GM18873 (cell line): Measurements from ENCODE around the gene KRTAP10-10.
"Not testable (repeated sequence)": the region's sequence is repeated elsewhere in the genome, so short reads cannot be mapped to it uniquely, and the experiment has no call there.

Experiments
- ATAC-seq: cut with Tn5 transposase; IDR thresholded peaks from one replicate; pipeline ENCODE4 v1.9.1; 2021; ENCODE audit warnings: mild to moderate bottlenecking, moderate library complexity, moderate number of reproducible peaks; ENCODE audit not compliant: unreplicated experiment, low FRiP score

The KRTAP10-10 gene

DNA sequence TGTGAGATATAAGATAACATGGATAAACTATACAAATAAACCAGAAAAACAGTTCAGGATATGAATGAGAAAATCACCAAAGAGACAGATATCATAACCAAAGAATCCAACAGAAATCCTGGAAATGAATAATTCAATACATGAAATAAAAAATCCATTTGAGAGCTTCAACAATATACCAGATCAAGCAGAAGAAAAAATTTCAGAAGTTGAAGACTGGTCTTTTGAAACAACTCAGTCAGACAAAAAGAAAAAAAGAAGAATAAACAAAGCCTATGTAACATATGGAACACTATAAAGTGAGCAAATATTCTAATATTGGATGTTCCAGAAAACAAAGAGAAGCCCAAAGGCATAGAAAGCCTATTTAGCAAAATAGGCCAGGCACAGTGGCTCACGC is 34.8 kb downstream of the KRTAP10-10 start:
- ATAC-seq = no peak

GRCh38 chr21:44677881-44678280 is 40.7 kb downstream of the KRTAP10-10 start:
- no peak for ATAC-seq

- ATAC-seq = no peak
Measured at GRCh38 chr21:44681152-44681551, 44.0 kb downstream of the KRTAP10-10 start.

- no peak for ATAC-seq
Measured at GRCh38 chr21:44681861-44682579, 44.9 kb downstream of the KRTAP10-10 start, which contains the start of gene KRTAP12-1. Gene KRTAP12-1 (minus strand): TSS chr21:44682163. CDS start chr21:44682123, 40 bp downstream.

GRCh38 chr21:44682580-44683151 is 45.5 kb downstream of the KRTAP10-10 start:
- no peak for ATAC-seq

DNA sequence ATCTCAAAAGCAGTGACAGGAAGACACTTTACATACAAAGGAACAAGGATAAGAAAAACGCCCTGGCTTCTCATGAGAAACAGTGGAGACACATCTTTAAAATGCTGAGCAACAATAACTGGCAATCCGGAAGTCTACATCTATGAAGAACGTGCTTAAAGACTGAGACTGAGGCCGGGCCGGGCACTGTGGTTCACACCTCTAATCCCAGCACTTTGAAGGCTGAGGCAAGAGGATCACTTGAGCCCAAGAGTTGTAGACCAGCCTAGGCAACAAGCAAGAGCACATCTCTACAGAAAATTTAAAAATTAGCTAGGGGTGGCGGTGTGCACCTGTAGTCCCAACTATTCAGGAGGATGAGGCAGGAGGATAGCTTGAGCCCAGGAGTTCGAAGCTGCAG is 46.9 kb downstream of the KRTAP10-10 start:
- ATAC-seq = no peak

GRCh38 chr21:44684483-44684882 is 47.3 kb downstream of the KRTAP10-10 start:
- no peak for ATAC-seq

- ATAC-seq = not testable (repeated sequence)
Measured at GRCh38 chr21:44685050-44685449, 47.9 kb downstream of the KRTAP10-10 start.

- ATAC-seq = no peak
Measured at GRCh38 chr21:44686000-44686781, 49.0 kb downstream of the KRTAP10-10 start.

GRCh38 chr21:44686843-44687561 is 49.8 kb downstream of the KRTAP10-10 start:
- ATAC-seq = no peak

- no peak for ATAC-seq
Measured at GRCh38 chr21:44687671-44688070, 50.5 kb downstream of the KRTAP10-10 start.
